Measurements from ENCODE around the gene TCERG1. TPM values are rescaled to one million over a fixed set of nuclear protein-coding genes. Genes with fewer than 3 reads are reported as not detected.
A peak's percentile ranks its signal among the peaks of the same experiment; 100 is the strongest.

TCERG1 gene
- total RNA-seq, 1 experiment from 2014 or later = 83.5 TPM

DNA sequence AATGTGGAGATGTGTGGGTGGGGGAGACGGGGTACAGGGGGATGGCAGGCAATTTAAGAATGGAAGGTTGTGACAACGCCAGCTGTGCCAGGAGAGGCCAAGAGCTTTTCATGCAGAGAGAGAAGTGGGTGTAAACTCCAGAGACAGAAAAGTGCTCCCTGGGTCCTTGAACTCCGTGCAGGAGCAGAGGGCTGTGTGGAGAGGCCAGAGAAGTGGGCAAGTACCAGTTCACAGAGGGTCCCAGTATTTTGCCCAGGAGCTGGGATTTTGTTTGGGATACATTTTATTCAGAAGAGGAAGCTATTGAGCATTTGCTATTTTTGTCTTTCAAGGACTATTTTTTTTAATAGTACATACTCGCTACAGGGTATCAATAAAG, 19.5 kb upstream of the TCERG1 start:
- ChIA-PET CTCF (interaction anchor here (0.6 to 1.2 kb wide), 4 partner anchors 12 to 389 kb away, joined by 3 read pairs; partner anchors contain the start of gene TCERG1), POLR2A (no interaction called here), RAD21 (ENCODE audit: low non-redundant PET in 1 of 2, low total read pairs in 2 of 2, uncharacterized antibody in 2 of 2, unreplicated experiment in 2 of 2) (interaction anchor here in 1 of 2 experiments (0.6 kb wide), 1 partner anchor 1022 kb away, joined by 3 read pairs; no protein-coding TSS in a partner anchor)
- no peaks in the 10 kb centered on the region for H3K36me3 ChIP-seq (ENCODE audit: control insufficient read depth in 1 of 2, insufficient read depth in 2 of 2, low read length in 2 of 2)
- no peaks in the 10 kb centered on the region for H3K27me3 ChIP-seq (ENCODE audit: insufficient read depth, low read length)
- no peaks in the 10 kb centered on the region for H3K79me2 ChIP-seq (ENCODE audit: insufficient read depth, low read length)
- H3K4me1 ChIP-seq (ENCODE audit: control insufficient read depth in 1 of 2, insufficient read depth in 2 of 2, low read length in 2 of 2) = no peaks in the 10 kb centered on the region
- no peak overlapping the region for H3K4me2 ChIP-seq (ENCODE audit: low read length)
- H3K9ac ChIP-seq (ENCODE audit: low read length) = no peak overlapping the region
- H3K9me2 ChIP-seq (ENCODE audit: insufficient read depth) = no peaks in the 10 kb centered on the region
- no peaks in the 10 kb centered on the region for H3K9me3 ChIP-seq (ENCODE audit: control insufficient read depth in 1 of 2, insufficient read depth in 1 of 2, low read depth in 1 of 2, low read length in 2 of 2)
- TF ChIP-seq CBX3 (IDR thresholded peaks at IDR 0.05; ENCODE audit: low read depth) (no peak), SIN3A (IDR thresholded peaks at IDR 0.05; ENCODE audit: low read depth) (no peak), SP1 (IDR thresholded peaks at IDR 0.05; ENCODE audit: low read depth) (no peak), FOSL1 (IDR thresholded peaks at IDR 0.05; ENCODE audit: low read depth) (no peak), EZH2phosphoT487 (IDR thresholded peaks at IDR 0.05; ENCODE audit: borderline replicate concordance) (no peak)
- DNase-seq (ENCODE audit: low read depth, low spot score) (no peak), ATAC-seq (peak; percentile 46)
- H4K20me1 ChIP-seq (ENCODE audit: insufficient read depth) = no peaks in the 10 kb centered on the region
- no TSS peak for BruUV-seq (replicated peaks)
- peak overlapping the region; percentile 87 for H2AFZ ChIP-seq (ENCODE audit: low read depth, low read length, poor library complexity, severe bottlenecking)
- no peak overlapping the region for H3K4me3 ChIP-seq (replicated peaks in 1 of 2; ENCODE audit: low read depth in 1 of 2, low read length in 2 of 2)
- H3K27ac ChIP-seq (ENCODE audit: low read depth, low read length) = no peak overlapping the region
- intact Hi-C loops (cut with micrococcal nuclease) = loop anchor here (1.0 to 10.0 kb wide), 5 partner anchors 136 to 730 kb away; no protein-coding TSS in a partner anchor

DNA sequence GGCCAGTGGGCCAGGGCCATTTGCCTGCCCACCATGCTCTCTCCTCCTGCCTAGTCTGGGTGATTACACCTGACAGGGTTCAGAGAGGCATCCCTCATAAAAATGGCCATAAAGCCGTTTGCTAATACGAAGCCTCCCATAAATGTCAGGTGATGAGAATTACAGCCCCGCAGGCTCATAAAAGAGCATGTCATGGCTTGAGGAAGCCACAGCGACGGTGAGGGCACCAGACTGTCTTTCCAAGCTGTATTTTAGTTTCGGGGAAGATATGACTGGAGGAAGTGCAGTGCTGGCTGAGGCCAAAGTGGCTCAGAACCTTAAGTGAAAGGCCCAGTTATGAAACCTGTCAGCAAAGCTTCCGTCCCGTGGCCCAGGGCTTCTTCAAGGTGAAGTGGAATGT, 18.5 kb upstream of the TCERG1 start:
- no peaks in the 10 kb centered on the region for H3K79me2 ChIP-seq (ENCODE audit: insufficient read depth, low read length)
- H3K27ac ChIP-seq (ENCODE audit: low read depth, low read length) = no peak overlapping the region
- BruUV-seq (replicated peaks) = no TSS peak

More for the DNA sequence above, 18.5 kb upstream of the TCERG1 start:
- Histone ChIP-seq H3K9me2 (ENCODE audit: insufficient read depth) (no peaks in the 10 kb centered on the region), H3K36me3 (ENCODE audit: control insufficient read depth in 1 of 2, insufficient read depth in 2 of 2, low read length in 2 of 2) (no peaks in the 10 kb centered on the region), H3K4me1 (ENCODE audit: control insufficient read depth in 1 of 2, insufficient read depth in 2 of 2, low read length in 2 of 2) (no peaks in the 10 kb centered on the region), H3K4me2 (ENCODE audit: low read length) (no peak overlapping the region), H3K4me3 (replicated peaks in 1 of 2; ENCODE audit: low read depth in 1 of 2, low read length in 2 of 2) (no peak overlapping the region), H4K20me1 (ENCODE audit: insufficient read depth) (no peaks in the 10 kb centered on the region), H3K9me3 (ENCODE audit: control insufficient read depth in 1 of 2, insufficient read depth in 1 of 2, low read depth in 1 of 2, low read length in 2 of 2) (no peaks in the 10 kb centered on the region), H3K27me3 (ENCODE audit: insufficient read depth, low read length) (peaks cover 2% of the 10 kb centered on the region; the same call in 1 of the 2 replicates), H2AFZ (ENCODE audit: low read depth, low read length, poor library complexity, severe bottlenecking) (no peak overlapping the region), H3K9ac (ENCODE audit: low read length) (no peak overlapping the region)
- ChIA-PET POLR2A (no interaction called here), CTCF (interaction anchor here (1.1 kb wide), 1 partner anchor 136 kb away, joined by 3 read pairs; no protein-coding TSS in a partner anchor), RAD21 (ENCODE audit: low non-redundant PET in 1 of 2, low total read pairs in 2 of 2, uncharacterized antibody in 2 of 2, unreplicated experiment in 2 of 2) (interaction anchor here in 1 of 2 experiments (0.6 kb wide), 1 partner anchor 8 kb away, joined by 5 read pairs; no protein-coding TSS in a partner anchor)
- DNase-seq (ENCODE audit: low read depth, low spot score) (no peak), ATAC-seq (no peak)
- intact Hi-C loops (cut with micrococcal nuclease) = loop anchor here (5.0 to 10.0 kb wide), 3 partner anchors 256 to 731 kb away; no protein-coding TSS in a partner anchor
- TF ChIP-seq, protein P1, sequence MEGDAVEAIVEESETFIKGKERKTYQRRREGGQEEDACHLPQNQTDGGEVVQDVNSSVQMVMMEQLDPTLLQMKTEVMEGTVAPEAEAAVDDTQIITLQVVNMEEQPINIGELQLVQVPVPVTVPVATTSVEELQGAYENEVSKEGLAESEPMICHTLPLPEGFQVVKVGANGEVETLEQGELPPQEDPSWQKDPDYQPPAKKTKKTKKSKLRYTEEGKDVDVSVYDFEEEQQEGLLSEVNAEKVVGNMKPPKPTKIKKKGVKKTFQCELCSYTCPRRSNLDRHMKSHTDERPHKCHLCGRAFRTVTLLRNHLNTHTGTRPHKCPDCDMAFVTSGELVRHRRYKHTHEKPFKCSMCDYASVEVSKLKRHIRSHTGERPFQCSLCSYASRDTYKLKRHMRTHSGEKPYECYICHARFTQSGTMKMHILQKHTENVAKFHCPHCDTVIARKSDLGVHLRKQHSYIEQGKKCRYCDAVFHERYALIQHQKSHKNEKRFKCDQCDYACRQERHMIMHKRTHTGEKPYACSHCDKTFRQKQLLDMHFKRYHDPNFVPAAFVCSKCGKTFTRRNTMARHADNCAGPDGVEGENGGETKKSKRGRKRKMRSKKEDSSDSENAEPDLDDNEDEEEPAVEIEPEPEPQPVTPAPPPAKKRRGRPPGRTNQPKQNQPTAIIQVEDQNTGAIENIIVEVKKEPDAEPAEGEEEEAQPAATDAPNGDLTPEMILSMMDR (IDR thresholded peaks at IDR 0.05 in 2 of 3, conservative IDR thresholded peaks at IDR 0.05 in 1 of 3; ENCODE audit: borderline replicate concordance in 1 of 3, insufficient read depth in 1 of 3, low read depth in 2 of 3, low read length in 2 of 3) = no peak
- TF ChIP-seq CEBPB (IDR thresholded peaks at IDR 0.05; ENCODE audit: low read depth) (no peak), YY1 (IDR thresholded peaks at IDR 0.05; ENCODE audit: extremely low read depth, insufficient replicate concordance, low read depth, low read length) (no peak), SIN3A (IDR thresholded peaks at IDR 0.05; ENCODE audit: low read depth) (no peak), EZH2 (IDR thresholded peaks at IDR 0.05) (no peak), EZH2phosphoT487 (IDR thresholded peaks at IDR 0.05; ENCODE audit: borderline replicate concordance) (no peak), TCF7L2 (IDR thresholded peaks at IDR 0.05; ENCODE audit: borderline replicate concordance, extremely low read depth, insufficient read depth, insufficient read length) (no peak), FOSL1 (IDR thresholded peaks at IDR 0.05; ENCODE audit: low read depth) (no peak), EGR1 (IDR thresholded peaks at IDR 0.05; ENCODE audit: low read depth) (no peak), ZFX (IDR thresholded peaks at IDR 0.05) (no peak), POLR2A (IDR thresholded peaks at IDR 0.05; ENCODE audit: borderline replicate concordance, extremely low read depth, insufficient read depth, insufficient read length) (no peak), POLR2AphosphoS5 (IDR thresholded peaks at IDR 0.05; ENCODE audit: low read depth, low read length) (no peak), ELF1 (IDR thresholded peaks at IDR 0.05; ENCODE audit: borderline replicate concordance, low read depth) (no peak)
- TF ChIP-seq, protein P2, sequence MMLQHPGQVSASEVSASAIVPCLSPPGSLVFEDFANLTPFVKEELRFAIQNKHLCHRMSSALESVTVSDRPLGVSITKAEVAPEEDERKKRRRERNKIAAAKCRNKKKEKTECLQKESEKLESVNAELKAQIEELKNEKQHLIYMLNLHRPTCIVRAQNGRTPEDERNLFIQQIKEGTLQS (IDR thresholded peaks at IDR 0.05) = no peak
- TF ChIP-seq, protein P3, sequence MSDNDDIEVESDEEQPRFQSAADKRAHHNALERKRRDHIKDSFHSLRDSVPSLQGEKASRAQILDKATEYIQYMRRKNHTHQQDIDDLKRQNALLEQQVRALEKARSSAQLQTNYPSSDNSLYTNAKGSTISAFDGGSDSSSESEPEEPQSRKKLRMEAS (IDR thresholded peaks at IDR 0.05) = no peak

All from HCT116 (cell line).